Prostate gland (tissue), 2 donors: Measurements from ENCODE around the gene FAM221B.

Experiments used
- CTCF ChIP-seq, 4 experiments: fragments of 200-600 bp in 2 of 4; fragments of 450-650 bp in 2 of 4; sonication (generic) in 2 of 4; IDR thresholded peaks; 1 replicate in 3 of 4; 2 replicates in 1 of 4; pipeline ENCODE4 v1.5.1; 2016 to 2019; ENCODE audit warnings: antibody characterized with exemption in 4 of 4, mild to moderate bottlenecking in 2 of 4, moderate library complexity in 2 of 4
- POLR2AphosphoS5 ChIP-seq: sonication (generic); formaldehyde crosslinking; IDR thresholded peaks from one replicate; pipeline ENCODE4 v1.6.1; 2017; ENCODE audit warnings: antibody characterized with exemption

- no peak for TF ChIP-seq POLR2AphosphoS5
- no peak for TF ChIP-seq CTCF (IDR thresholded peaks at IDR 0.05)
These were observed 33.8 kb upstream of the FAM221B start for GRCh38 chr9:35862328-35862727.
